DMS153 treated with DMSO at 0.1 percent for 48 hours (cell line): ENCODE results near the gene PHF21B.

Experiments used
- DNase-seq: peaks from one replicate; lab custom pipeline; 2025; ENCODE audit not compliant: unreplicated experiment; lab: John Stamatoyannopoulos, UW

Gene PHF21B

GRCh38 chr22:44898236-44898635 lies 111.6 kb downstream of the PHF21B start:
- DNase-seq = no peak

GRCh38 chr22:44895296-44896055 lies 114.3 kb downstream of the PHF21B start:
- no peak for DNase-seq

GRCh38 chr22:44894782-44895181 lies 115.0 kb downstream of the PHF21B start:
- no peak for DNase-seq

GRCh38 chr22:44894321-44894720 lies 115.5 kb downstream of the PHF21B start:
- no peak for DNase-seq

- no peak for DNase-seq
These were observed 116.1 kb downstream of the PHF21B start for GRCh38 chr22:44893731-44894080.

- DNase-seq = no peak
These were observed 116.7 kb downstream of the PHF21B start for GRCh38 chr22:44892803-44893730.

- no peak for DNase-seq
These were observed 117.6 kb downstream of the PHF21B start for GRCh38 chr22:44892243-44892642.

GRCh38 chr22:44891791-44892190 lies 118.0 kb downstream of the PHF21B start:
- DNase-seq = no peak

GRCh38 chr22:44891293-44891747 lies 118.5 kb downstream of the PHF21B start:
- no peak for DNase-seq

- DNase-seq = no peak
These were observed 119.2 kb downstream of the PHF21B start for GRCh38 chr22:44890416-44891292.

GRCh38 chr22:44889255-44889878 lies 120.4 kb downstream of the PHF21B start:
- DNase-seq = no peak

- no peak for DNase-seq
These were observed 121.1 kb downstream of the PHF21B start for GRCh38 chr22:44888491-44889254.

GRCh38 chr22:44887941-44888366 lies 121.9 kb downstream of the PHF21B start:
- no peak for DNase-seq

GRCh38 chr22:44885806-44886360 lies 123.9 kb downstream of the PHF21B start:
- DNase-seq = no peak

GRCh38 chr22:44884968-44885805 lies 124.6 kb downstream of the PHF21B start:
- no peak for DNase-seq

- DNase-seq = no peak
These were observed 125.2 kb downstream of the PHF21B start for GRCh38 chr22:44884562-44884961.

- DNase-seq = no peak
These were observed 126.8 kb downstream of the PHF21B start for GRCh38 chr22:44883011-44883421.

- DNase-seq = no peak
These were observed 127.4 kb downstream of the PHF21B start for GRCh38 chr22:44882226-44882905.
